ENCODE results near the gene ZSCAN12.
A peak's percentile ranks its signal among the peaks of the same experiment; 100 is the strongest.
"Not testable (repeated sequence)": the region's sequence is repeated elsewhere in the genome, so short reads cannot be mapped to it uniquely, and the experiment has no call there.

The ZSCAN12 gene

GRCh38 chr6:28393912-28394662, 5.5 kb downstream of the ZSCAN12 start:
- peak; percentile 19 for DNase-seq (ENCODE audit: low spot score)

GRCh38 chr6:28390688-28391087, 8.9 kb downstream of the ZSCAN12 start:
- no peak for DNase-seq (ENCODE audit: low spot score)

- no peak for DNase-seq (ENCODE audit: low spot score)
Measured at GRCh38 chr6:28384143-28384533, 15.4 kb downstream of the ZSCAN12 start.

- peak; percentile 10 for DNase-seq (ENCODE audit: low spot score)
Measured at GRCh38 chr6:28383235-28384142, 16.1 kb downstream of the ZSCAN12 start.

GRCh38 chr6:28380381-28380780, 19.2 kb downstream of the ZSCAN12 start:
- DNase-seq (ENCODE audit: low spot score): no peak

- no peak for DNase-seq (ENCODE audit: low spot score)
Measured at GRCh38 chr6:28378644-28379043, 20.9 kb downstream of the ZSCAN12 start.

- no peak for DNase-seq (ENCODE audit: low spot score)
Measured at GRCh38 chr6:28377879-28378278, 21.7 kb downstream of the ZSCAN12 start.

- no peak for DNase-seq (ENCODE audit: low spot score)
Measured at GRCh38 chr6:28373925-28374324, 25.6 kb downstream of the ZSCAN12 start.

- no peak for DNase-seq (ENCODE audit: low spot score)
Measured at GRCh38 chr6:28371706-28372451, 27.7 kb downstream of the ZSCAN12 start.

GRCh38 chr6:28371280-28371679, 28.3 kb downstream of the ZSCAN12 start:
- no peak for DNase-seq (ENCODE audit: low spot score)

GRCh38 chr6:28370440-28370839, 29.1 kb downstream of the ZSCAN12 start:
- DNase-seq (ENCODE audit: low spot score): no peak

- no peak for DNase-seq (ENCODE audit: low spot score)
Measured at GRCh38 chr6:28369463-28369862, 30.1 kb downstream of the ZSCAN12 start.

GRCh38 chr6:28368522-28368921, 31.0 kb downstream of the ZSCAN12 start:
- DNase-seq (ENCODE audit: low spot score): no peak

GRCh38 chr6:28365590-28365989, 34.0 kb downstream of the ZSCAN12 start:
- not testable (repeated sequence) for DNase-seq (ENCODE audit: low spot score)

GRCh38 chr6:28360961-28361360, 38.6 kb downstream of the ZSCAN12 start:
- DNase-seq (ENCODE audit: low spot score): no peak

GRCh38 chr6:28359562-28359961, 40.0 kb downstream of the ZSCAN12 start:
- DNase-seq (ENCODE audit: low spot score): not testable (repeated sequence)

- DNase-seq (ENCODE audit: low spot score): no peak
Measured at GRCh38 chr6:28357036-28357435, 42.5 kb downstream of the ZSCAN12 start.

GRCh38 chr6:28356666-28357020, 42.9 kb downstream of the ZSCAN12 start:
- no peak for DNase-seq (ENCODE audit: low spot score)

- peak; percentile 79 for DNase-seq (ENCODE audit: low spot score)
Measured at GRCh38 chr6:28355743-28356665, 43.5 kb downstream of the ZSCAN12 start.

- no peak for DNase-seq (ENCODE audit: low spot score)
Measured at GRCh38 chr6:28354688-28355554, 44.6 kb downstream of the ZSCAN12 start.

All from AG08395 (cell line).